Esophagus squamous epithelium (tissue), 4 donors: ENCODE results near the gene PLEKHA7.

Experiments used
- POLR2A ChIP-seq, 4 donors: fragments of 450-650 bp; IDR thresholded peaks; one replicate each; pipeline ENCODE4 v1.6.1; 2017; ENCODE audit warnings: antibody characterized with exemption in 4 of 4, mild to moderate bottlenecking in 4 of 4, moderate library complexity in 3 of 4
- TF ChIP-seq, protein P1 (sequence below), 6 experiments: fragments of 450-650 bp in 4 of 6; fragments of 200-600 bp in 2 of 6; sonication (generic) in 2 of 6; IDR thresholded peaks; one replicate each; pipeline ENCODE4 v1.5.1; 2016 to 2019; ENCODE audit warnings: antibody characterized with exemption in 6 of 6, mild to moderate bottlenecking in 4 of 6, moderate library complexity in 4 of 6

DNA sequence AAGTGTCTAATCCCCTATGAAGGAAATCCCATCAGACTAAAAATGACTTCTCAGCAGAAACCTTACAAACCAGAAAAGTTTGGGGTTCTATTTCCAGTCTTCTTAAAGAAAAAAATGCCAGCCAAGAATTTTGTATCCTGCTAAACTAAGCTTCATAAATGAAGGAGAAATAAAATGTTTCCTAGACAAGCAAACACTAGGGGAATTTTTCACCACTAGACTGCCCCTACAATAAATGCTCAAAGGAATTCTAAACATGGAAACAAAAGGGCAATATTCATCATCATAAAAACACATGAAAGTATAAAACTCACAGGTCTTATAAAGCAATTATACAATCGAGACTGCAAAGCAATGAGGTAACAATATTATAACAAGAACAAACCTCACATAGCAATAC lies 124.3 kb downstream of the PLEKHA7 start:
- TF ChIP-seq, protein P1, sequence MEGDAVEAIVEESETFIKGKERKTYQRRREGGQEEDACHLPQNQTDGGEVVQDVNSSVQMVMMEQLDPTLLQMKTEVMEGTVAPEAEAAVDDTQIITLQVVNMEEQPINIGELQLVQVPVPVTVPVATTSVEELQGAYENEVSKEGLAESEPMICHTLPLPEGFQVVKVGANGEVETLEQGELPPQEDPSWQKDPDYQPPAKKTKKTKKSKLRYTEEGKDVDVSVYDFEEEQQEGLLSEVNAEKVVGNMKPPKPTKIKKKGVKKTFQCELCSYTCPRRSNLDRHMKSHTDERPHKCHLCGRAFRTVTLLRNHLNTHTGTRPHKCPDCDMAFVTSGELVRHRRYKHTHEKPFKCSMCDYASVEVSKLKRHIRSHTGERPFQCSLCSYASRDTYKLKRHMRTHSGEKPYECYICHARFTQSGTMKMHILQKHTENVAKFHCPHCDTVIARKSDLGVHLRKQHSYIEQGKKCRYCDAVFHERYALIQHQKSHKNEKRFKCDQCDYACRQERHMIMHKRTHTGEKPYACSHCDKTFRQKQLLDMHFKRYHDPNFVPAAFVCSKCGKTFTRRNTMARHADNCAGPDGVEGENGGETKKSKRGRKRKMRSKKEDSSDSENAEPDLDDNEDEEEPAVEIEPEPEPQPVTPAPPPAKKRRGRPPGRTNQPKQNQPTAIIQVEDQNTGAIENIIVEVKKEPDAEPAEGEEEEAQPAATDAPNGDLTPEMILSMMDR (IDR thresholded peaks at IDR 0.05) = no peak
- TF ChIP-seq POLR2A (IDR thresholded peaks at IDR 0.05) = no peak
